KMS-11 (cell line): ENCODE measurements around the gene STIM2.
"Not testable (repeated sequence)": the region's sequence is repeated elsewhere in the genome, so short reads cannot be mapped to it uniquely, and the experiment has no call there.

Source experiments
- H2AFZ ChIP-seq: fragments of 200-600 bp; sonication (generic); 2 replicates; pipeline ENCODE4 v1.6.1; 2016; ENCODE audit warnings: antibody characterized with exemption, mixed run types, low read depth
- H3K27ac ChIP-seq: fragments of 200-600 bp; sonication (generic); 2 replicates; pipeline ENCODE4 v1.6.1; 2016; ENCODE audit warnings: mild to moderate bottlenecking, mixed run types
- H3K27me3 ChIP-seq: fragments of 200-600 bp; sonication (generic); 2 replicates; pipeline ENCODE4 v1.6.1; 2017; ENCODE audit warnings: mild to moderate bottlenecking, low read depth, mixed run types, moderate library complexity; ENCODE audit not compliant: insufficient read depth
- H3K36me3 ChIP-seq: fragments of 200-600 bp; sonication (generic); 2 replicates; pipeline ENCODE4 v1.6.1; 2017; ENCODE audit warnings: mild to moderate bottlenecking, mixed run types; ENCODE audit not compliant: insufficient read depth
- H3K4me1 ChIP-seq: fragments of 200-600 bp; sonication (generic); 2 replicates; pipeline ENCODE4 v1.6.1; 2016; ENCODE audit warnings: mild to moderate bottlenecking, low read depth, mixed run types; ENCODE audit not compliant: poor library complexity, severe bottlenecking
- H3K4me2 ChIP-seq: fragments of 200-600 bp; sonication (generic); 2 replicates; pipeline ENCODE4 v1.7.0; 2016; ENCODE audit warnings: mild to moderate bottlenecking, mixed run types
- H3K4me3 ChIP-seq: fragments of 200-600 bp; sonication (generic); IDR thresholded peaks from 2 replicates; pipeline ENCODE4 v1.6.1; 2017; ENCODE audit warnings: low read depth, low read length, mixed read lengths; ENCODE audit not compliant: insufficient read depth
- H3K79me2 ChIP-seq: fragments of 200-600 bp; sonication (generic); 2 replicates; pipeline ENCODE4 v1.6.1; 2016; ENCODE audit warnings: low read depth, mixed run types; ENCODE audit not compliant: insufficient read depth
- H3K9ac ChIP-seq: fragments of 200-600 bp; sonication (generic); 2 replicates; pipeline ENCODE4 v1.6.1; 2016; ENCODE audit warnings: mild to moderate bottlenecking, mixed run types
- H4K20me1 ChIP-seq: fragments of 200-600 bp; sonication (generic); 2 replicates; pipeline ENCODE4 v1.6.1; 2016; ENCODE audit warnings: mild to moderate bottlenecking, mixed run types; ENCODE audit not compliant: insufficient read depth
- CTCF ChIP-seq: fragments of 200-600 bp; sonication (generic); conservative IDR thresholded peaks from 2 replicates; pipeline ENCODE4 v1.6.1; 2017; ENCODE audit warnings: low read depth, mild to moderate bottlenecking, antibody characterized with exemption, low read length, moderate library complexity, mixed read lengths

STIM2 gene

GRCh38 chr4:27024805-27025204 is 164.2 kb downstream of the STIM2 start:
- no peaks in the 10 kb centered on the region for H3K27me3 ChIP-seq
- H3K4me2 ChIP-seq: no peak overlapping the region
- no peak for TF ChIP-seq CTCF
- H3K27ac ChIP-seq: no peak overlapping the region
- no peaks in the 10 kb centered on the region for H3K79me2 ChIP-seq
- no peak overlapping the region for H2AFZ ChIP-seq
- H3K4me3 ChIP-seq: no peak overlapping the region
- no peaks in the 10 kb centered on the region for H3K4me1 ChIP-seq
- no peaks in the 10 kb centered on the region for H4K20me1 ChIP-seq
- no peaks in the 10 kb centered on the region for H3K36me3 ChIP-seq
- H3K9ac ChIP-seq: no peak overlapping the region

- no peaks in the 10 kb centered on the region for H3K36me3 ChIP-seq
- no peak overlapping the region for H3K27ac ChIP-seq
- H3K4me2 ChIP-seq: no peak overlapping the region
- H2AFZ ChIP-seq: no peak overlapping the region
- no peaks in the 10 kb centered on the region for H3K27me3 ChIP-seq
- H3K4me3 ChIP-seq: no peak overlapping the region
- H3K79me2 ChIP-seq: no peaks in the 10 kb centered on the region
- no peaks in the 10 kb centered on the region for H4K20me1 ChIP-seq
- TF ChIP-seq CTCF: no peak
- H3K4me1 ChIP-seq: no peaks in the 10 kb centered on the region
- H3K9ac ChIP-seq: no peak overlapping the region
Measured at GRCh38 chr4:27027428-27027827, 166.8 kb downstream of the STIM2 start.

- not testable (repeated sequence) for H3K27ac ChIP-seq, H3K27me3 ChIP-seq, H3K4me3 ChIP-seq, H3K79me2 ChIP-seq, H3K9ac ChIP-seq, H3K36me3 ChIP-seq, H3K4me1 ChIP-seq, H3K4me2 ChIP-seq, H4K20me1 ChIP-seq, H2AFZ ChIP-seq
Measured at GRCh38 chr4:27035127-27035526, 174.5 kb downstream of the STIM2 start.

- Histone ChIP-seq H3K36me3 (no peaks in the 10 kb centered on the region), H3K27ac (no peak overlapping the region), H2AFZ (no peak overlapping the region)
Measured at GRCh38 chr4:27040356-27040755, 179.7 kb downstream of the STIM2 start.

GRCh38 chr4:27042411-27042810 is 181.8 kb downstream of the STIM2 start:
- Histone ChIP-seq H3K4me1 (no peaks in the 10 kb centered on the region), H2AFZ (no peak overlapping the region), H3K27ac (no peak overlapping the region), H3K9ac (no peak overlapping the region), H3K27me3 (no peaks in the 10 kb centered on the region), H3K4me3 (no peak overlapping the region), H4K20me1 (no peaks in the 10 kb centered on the region), H3K4me2 (no peak overlapping the region), H3K36me3 (no peaks in the 10 kb centered on the region), H3K79me2 (no peaks in the 10 kb centered on the region)
- TF ChIP-seq CTCF: no peak

More at GRCh38 chr4:27040356-27040755, 179.7 kb downstream of the STIM2 start:
- H4K20me1 ChIP-seq: no peaks in the 10 kb centered on the region
- TF ChIP-seq CTCF: no peak
- no peaks in the 10 kb centered on the region for H3K79me2 ChIP-seq
- no peak overlapping the region for H3K4me3 ChIP-seq
- no peak overlapping the region for H3K9ac ChIP-seq
- no peaks in the 10 kb centered on the region for H3K4me1 ChIP-seq
- H3K27me3 ChIP-seq: no peaks in the 10 kb centered on the region
- H3K4me2 ChIP-seq: no peak overlapping the region
